Liver (tissue), 3 donors: ENCODE measurements around the gene POPDC3.

Experiments used
- CTCF ChIP-seq: fragments of 150-350 bp; IDR thresholded peaks from 2 replicates; pipeline ENCODE4 v1.5.1; 2017; ENCODE audit warnings: improper control_type of control experiment, low read depth, low read length; ENCODE audit not compliant: missing input control
- FOXA1 ChIP-seq: IDR thresholded peaks from 2 replicates; pipeline ENCODE4 v1.6.1; 2016; ENCODE audit warnings: antibody characterized with exemption
- JUND ChIP-seq, 2 donors: IDR thresholded peaks; 2 replicates each; pipeline ENCODE4 v1.6.1; 2016; ENCODE audit warnings: antibody characterized with exemption in 2 of 2
- MAX ChIP-seq: IDR thresholded peaks from 2 replicates; pipeline ENCODE4 v1.6.1; 2016; ENCODE audit warnings: antibody characterized with exemption
- NR2F2 ChIP-seq: IDR thresholded peaks from 2 replicates; pipeline ENCODE4 v1.6.1; 2016; ENCODE audit warnings: antibody characterized with exemption
- RAD21 ChIP-seq, 2 donors: IDR thresholded peaks; 2 replicates each; pipeline ENCODE4 v1.6.1; 2016; ENCODE audit warnings: antibody characterized with exemption in 2 of 2, mild to moderate bottlenecking in 2 of 2
- RXRA ChIP-seq, 2 donors: IDR thresholded peaks; 2 replicates each; pipeline ENCODE4 v1.6.1; 2017 to 2018; ENCODE audit warnings: antibody characterized with exemption in 2 of 2, mild to moderate bottlenecking in 1 of 2
- TF ChIP-seq, protein P1 (sequence below): IDR thresholded peaks from 2 replicates; pipeline ENCODE4 v1.6.1; 2016; ENCODE audit warnings: antibody characterized with exemption
- donor health status: healthy.
- donor health status: healthy.

GRCh38 chr6:105199711-105200110 lies 19.9 kb upstream of the POPDC3 start:
- TF ChIP-seq RAD21 (IDR thresholded peaks at IDR 0.05) (no peak), CTCF (no peak), FOXA1 (no peak), NR2F2 (no peak), RXRA (IDR thresholded peaks at IDR 0.05) (no peak), JUND (IDR thresholded peaks at IDR 0.05) (no peak), MAX (no peak)
- TF ChIP-seq, protein P1, sequence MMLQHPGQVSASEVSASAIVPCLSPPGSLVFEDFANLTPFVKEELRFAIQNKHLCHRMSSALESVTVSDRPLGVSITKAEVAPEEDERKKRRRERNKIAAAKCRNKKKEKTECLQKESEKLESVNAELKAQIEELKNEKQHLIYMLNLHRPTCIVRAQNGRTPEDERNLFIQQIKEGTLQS, result no peak
